CMK (cell line): Measurements from ENCODE around the gene SHISA4.
"Not testable (repeated sequence)": the region's sequence is repeated elsewhere in the genome, so short reads cannot be mapped to it uniquely, and the experiment has no call there.

ENCODE experiments used
- DNase-seq: peaks from one replicate; pipeline ENCODE4 v3.0.0-alpha.2; 2010; ENCODE audit warnings: low read depth

Gene SHISA4

DNA sequence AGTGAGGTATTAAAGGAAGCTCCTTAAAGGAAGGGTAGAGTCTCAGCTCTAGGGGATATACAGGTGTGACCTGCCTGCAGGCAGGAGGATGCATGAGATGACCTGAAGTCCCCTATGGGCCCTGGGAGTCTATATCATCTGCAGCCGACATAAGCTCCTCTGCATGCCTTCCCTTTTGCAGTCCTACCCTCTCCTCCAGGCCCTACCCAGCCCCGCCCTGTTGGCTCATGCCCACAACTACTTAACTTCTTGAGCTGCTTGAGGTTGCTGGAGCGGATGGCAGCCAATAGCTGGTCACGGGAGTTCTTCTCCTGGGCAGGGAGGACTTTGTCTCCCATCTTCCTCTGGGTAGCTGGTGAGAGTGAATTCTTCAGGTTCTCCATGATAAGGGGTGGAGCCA is 10.3 kb downstream of the SHISA4 start:
- DNase-seq, result no peak

DNA sequence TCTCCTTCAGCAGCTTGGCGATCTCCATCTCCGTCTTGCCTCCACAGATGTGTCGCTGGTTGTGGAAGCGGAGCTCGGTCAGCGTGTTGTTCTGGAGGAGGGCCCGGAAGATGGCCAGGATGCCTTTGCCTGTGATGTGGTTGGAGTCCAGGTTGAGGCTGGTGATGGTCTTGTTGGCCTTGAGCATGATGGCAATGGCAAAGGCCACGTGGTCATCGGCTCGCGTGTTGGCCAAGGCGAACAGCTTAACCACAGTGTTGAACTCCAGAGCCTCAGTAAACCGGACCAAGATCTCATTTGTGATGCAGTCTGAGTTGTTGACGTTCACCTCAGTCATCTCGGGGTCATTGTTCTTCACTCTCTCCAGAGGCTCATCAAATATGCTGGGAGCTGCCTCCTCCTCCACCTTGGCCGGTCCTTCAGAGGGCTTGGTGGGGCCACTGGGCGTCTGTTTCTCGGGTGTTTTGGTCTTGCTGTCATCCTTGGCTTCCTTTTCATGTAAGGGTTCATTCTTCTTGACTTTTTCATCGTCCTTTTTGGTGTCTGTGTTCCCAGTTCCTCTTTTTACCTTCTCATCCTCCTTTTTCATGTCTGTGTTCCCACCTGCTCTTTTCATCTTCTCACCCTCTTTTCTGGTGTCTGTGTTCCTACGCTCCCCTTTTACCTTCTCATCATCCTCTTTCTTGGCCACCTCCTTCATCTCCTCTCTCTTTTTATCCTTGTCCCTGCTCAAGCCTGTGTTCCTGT is 11.2 kb downstream of the SHISA4 start:
- no peak for DNase-seq

DNA sequence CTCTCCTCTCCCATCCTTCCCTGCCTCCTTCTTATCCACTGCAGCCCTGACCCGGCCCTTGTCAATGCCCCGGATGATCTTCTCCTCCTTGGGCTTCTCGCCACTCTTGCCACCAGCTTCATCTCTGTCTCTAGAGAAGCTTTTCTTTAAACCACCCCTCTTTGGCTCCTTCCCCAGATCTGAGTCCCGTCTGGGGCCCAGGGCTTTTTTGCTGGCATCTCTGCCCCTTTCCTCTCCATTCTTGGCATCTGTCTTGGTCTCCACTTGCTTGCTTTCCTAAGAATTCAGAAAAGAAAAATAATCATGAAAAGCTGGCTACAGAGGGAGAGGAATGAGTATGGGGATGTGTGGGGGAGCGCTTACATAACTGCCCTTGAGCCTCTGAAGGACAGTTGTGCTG is 11.8 kb downstream of the SHISA4 start:
- no peak for DNase-seq

DNA sequence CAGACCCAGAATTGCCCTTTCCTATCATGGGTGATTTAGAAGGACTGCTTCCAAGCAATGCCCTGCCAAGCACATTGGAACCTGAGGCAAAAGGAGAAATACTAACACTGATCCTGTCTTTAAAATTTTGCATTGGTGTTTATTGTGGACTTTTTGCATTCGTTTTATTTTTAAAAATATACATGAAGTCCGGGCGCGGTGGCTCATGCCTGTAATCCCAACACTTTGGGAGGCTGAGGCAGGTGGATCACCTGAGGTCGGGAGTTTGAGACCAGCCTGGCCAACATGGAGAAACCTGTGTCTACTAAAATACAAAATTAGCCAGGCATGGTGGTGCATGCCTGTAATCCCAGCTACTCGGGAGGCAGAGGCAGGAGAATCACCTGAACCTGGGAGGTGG is 12.3 kb downstream of the SHISA4 start:
- DNase-seq, result not testable (repeated sequence)

DNA sequence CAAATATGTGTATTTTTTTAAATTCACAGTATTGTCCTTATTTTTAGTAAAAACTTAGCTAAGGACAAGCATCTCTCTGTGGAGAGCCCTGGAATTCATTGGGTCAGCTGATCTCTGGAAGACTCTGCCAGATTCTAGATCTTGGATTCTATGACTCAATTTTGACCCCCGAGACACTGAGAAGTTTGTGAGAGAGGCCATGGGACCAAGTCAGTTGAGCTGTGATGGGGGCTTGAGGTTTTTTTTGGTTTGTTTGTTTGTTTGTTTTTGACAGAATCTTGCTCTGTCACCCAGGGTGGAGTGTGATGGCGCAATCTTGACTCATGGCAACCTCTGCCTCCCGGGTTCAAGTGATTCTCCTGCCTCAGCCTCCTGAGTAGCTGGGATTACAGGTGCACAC is 13.5 kb downstream of the SHISA4 start:
- DNase-seq, result no peak

DNA sequence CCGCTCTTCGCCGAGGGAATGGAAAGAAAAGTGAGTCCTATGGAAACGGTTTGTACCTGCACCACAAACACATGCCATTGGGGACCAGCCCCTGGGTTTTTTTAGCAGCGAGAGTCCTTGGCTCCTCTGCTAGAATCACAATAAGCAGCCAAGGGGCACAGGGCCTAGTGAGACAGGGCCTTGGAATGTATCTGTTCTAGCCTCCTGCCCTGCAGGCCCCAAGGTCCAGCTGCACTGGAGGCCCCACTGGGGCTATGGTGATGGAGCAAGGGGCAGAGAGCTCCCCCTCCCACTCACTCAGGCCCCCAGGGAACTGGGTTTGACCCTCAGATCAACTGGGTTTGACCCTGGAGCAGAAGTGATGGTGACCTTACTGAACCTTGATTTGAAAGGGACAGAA is 14.4 kb downstream of the SHISA4 start:
- DNase-seq, result no peak

DNA sequence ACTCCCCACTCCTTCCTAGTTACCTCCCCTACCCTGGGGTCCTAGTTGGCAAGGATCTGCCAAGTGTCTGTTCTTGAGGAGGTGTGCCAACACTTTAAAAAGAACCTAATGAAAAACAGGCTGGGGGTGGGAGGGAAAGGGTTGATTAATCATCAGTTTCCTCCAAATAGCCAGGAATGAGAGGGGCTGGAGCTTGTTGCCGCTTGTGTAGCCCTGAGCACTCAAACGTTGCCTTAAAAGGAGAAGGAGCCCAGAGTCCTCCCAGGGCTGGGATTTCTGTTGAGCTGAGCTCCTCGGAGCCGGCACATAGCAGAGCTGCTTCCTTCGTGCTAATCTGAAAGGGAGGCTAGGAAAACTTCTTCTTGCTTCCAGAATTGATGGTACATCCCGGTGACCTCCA is 15.9 kb downstream of the SHISA4 start:
- no peak for DNase-seq

DNA sequence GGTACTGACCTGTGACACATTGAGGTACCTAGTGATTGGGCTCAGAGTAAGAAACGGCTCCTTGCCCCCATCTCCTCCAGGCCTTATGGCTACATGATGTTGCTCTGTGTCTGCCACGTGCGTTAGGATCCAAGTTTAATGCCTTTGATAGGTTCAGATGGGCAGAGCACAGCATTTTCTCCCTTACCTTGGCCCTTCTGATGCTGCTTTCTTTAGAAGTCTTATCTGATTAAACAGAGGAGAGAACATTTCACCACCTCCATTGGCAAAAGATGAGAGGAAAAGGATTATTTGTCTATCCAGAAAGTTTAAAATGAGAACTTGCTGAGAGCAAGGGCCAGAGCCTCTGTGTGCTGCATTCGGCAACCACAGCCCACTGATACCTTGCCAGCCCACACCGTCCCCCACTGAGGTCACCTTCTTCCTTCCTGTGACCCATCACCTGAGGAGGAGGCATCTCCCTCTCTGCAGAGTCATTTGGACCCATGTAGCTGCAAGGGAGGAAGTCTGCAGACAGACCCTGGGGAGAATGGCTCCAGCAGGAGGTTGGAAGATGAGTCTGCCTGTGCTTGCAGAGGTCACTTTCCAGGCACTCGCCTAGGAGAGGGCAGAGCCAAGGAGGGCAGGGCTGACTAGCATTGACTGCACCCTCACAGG is 16.7 kb downstream of the SHISA4 start:
- DNase-seq, result no peak

DNA sequence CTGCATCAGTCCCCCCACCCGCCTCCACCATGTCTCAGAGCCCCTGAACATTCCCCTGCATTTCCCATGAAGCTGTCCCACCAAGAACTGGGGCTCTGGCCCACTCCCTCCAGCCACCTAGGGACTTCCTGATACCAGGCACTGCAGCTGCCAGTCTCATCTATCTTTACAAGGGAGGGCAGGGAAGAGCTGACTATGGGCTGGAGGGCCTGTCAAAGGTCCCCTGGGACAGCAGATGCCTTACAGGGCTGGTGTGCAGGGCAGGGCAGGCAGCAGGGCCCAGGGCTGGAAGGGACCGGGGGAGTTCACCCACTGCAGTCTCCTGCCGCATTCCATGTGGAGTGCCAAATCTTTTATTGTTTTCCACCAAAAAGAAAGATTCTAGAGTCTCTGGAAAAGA is 17.6 kb downstream of the SHISA4 start:
- no peak for DNase-seq

DNA sequence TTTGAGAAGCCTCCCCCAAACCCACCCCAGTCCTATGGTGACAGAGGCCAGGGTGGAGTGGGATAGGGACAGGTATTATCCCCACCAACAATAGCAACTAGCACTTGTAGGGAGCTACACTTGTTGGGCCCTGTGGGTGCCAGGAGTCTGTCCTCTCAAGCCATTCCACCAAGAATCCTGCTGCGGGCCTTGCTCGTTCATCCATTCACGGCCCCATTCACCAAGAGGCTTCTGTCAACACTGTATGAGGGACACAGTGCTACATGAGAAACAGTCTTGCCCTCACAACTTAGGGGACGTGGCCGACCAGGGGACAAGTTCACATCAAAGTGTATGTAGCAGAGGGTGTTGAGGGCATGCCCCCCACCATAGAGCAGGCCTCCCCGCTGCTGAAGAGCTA is 18.9 kb downstream of the SHISA4 start:
- DNase-seq, result no peak

DNA sequence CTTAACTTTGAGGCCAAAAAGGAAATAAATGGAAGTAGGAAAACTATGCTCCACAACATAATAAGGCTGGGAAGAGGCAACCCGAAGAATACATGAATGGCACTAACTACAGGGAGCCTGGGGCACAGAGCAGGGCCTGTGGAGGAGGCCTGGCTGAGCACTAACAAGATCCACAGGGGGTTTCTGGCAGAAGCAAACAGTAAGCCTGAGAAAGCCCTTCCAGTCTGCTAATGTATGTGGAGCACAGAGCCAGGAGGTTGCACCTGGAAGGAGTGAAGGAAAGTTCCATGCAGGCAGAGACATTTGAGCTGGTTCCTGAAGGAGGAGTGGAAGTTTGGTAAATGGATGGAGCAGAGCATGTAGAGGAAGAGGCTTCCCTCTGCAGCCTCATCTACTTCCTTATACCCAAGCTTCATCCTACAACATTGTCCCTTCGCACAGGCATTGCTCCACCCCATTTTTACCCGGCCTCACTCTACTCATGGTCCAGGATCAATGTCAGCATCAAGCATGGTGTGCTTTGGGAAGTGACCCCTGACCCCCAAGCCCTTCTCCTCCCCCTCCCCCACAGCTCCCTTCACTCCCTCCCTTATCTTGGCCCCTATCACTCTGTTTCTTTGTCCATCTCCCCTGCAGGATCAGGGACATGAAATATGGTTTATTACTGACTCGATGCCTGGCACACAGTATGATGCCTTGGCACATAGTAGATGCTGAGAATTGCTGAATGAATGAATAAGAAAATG is 23.3 kb downstream of the SHISA4 start:
- no peak for DNase-seq

DNA sequence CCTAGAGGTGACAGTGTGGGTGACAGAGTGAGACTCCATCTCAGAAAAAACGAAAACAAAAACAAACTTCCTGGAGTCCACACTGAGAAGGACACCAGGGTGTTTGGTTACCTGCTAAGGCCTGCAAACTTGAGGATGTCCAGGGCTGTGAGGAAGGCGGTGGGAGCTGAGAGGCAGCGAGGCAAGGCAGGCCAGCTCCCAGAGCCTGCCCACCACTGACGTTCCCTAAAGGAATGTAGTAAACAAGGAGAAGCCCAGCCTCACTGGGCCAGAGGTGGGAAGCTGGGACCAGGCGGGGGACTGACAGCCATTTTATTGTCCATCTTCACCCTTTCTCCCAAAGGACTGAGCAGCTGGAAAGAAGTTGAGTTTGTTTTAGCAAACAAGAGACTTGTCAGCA is 24.1 kb downstream of the SHISA4 start:
- no peak for DNase-seq

DNA sequence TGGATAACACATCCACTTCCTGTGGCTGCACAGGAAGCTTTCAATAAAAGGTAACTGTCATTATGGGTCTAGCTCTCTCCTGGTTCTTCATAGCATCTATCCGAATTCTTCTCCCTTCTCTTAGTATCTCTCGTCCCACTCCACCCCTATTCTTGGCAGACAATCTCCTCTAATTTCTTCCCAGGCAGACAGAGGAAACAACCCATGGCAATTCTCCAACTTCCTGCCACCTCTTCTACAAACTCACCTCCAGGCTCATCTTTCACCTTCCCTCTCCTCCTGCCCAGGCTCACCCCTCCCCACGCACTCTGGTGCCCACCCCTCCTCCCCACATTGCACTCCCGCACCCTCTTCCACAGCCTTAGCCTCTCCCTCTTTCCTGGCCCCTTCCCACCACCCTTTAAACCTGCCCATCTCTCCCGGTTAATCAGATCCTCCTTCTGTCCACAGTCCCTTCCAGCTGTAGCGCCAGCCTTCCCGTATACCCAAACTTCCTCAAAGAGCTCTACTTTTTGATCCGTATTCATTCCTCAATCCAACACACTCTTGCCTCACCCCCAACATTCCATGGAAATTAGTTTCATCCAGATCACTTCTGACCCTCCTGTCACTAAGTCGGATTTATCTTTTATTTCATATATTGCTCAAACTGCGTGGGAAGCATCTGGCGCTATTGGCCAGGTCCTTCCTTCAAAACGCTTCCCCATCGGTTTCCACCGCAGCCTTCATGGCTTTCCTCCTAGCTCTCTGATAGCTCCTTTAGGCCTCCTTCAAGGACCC is 25.9 kb downstream of the SHISA4 start:
- no peak for DNase-seq

DNA sequence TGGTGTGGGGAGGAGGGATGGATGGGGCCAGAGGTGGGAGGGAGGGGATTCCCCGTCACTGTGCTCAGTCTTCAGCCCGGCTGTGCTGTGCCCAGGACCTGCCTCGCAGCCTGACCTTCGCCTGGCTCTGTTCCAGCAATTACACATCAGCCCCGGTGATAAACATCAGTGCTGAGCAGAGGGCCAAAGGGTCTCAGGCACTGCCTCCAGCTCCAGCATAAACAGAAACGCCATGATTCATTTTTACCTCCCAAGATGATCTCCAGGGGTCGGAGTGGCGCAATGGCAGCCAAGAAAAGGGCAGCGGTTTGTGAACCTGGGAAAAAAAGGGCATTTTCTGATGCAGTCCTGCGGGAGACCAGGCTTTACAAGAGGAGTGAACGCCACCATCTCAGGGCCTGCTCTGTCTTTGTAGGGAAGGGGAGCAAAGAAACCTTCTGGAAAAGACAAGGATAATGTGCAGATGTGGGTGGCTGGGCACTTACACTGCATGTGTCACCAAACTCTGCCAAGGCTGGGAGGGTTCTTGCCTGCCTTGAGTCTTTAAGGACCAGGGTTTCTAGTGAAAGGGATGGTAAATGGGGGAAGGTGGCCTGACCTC is 28.1 kb downstream of the SHISA4 start:
- no peak for DNase-seq

DNA sequence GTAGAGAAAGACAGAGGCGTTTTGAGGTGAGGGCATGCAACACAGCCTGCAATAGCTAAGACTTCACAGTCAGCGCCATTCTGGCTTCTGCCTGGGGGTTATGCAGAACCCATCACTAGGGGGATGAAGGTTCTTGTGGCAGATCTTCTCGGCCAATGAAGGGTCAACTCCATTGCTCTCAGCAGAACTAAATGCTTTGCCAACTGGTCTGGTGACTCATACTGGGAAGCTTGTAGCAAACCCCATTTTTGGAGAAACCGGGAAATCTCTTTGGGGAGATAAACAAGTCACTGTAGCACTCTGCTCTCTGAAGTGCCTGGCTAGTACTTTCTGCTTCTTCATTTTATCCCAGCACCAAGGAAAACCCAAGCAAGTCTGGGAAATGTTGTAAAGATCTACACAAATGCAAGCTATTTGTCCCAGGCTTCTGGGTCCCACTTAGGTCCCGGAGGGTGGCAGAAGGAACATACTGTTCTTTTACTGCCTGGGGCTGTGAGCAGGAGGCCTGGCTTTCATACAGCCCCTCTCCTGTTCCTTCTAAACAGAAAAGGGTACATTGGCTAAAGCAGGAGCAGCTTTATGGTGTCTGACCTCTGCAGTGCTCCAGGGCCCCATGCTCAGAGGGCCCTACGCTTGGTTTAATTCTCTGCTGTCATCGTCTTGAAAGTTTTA is 28.8 kb downstream of the SHISA4 start:
- no peak for DNase-seq

DNA sequence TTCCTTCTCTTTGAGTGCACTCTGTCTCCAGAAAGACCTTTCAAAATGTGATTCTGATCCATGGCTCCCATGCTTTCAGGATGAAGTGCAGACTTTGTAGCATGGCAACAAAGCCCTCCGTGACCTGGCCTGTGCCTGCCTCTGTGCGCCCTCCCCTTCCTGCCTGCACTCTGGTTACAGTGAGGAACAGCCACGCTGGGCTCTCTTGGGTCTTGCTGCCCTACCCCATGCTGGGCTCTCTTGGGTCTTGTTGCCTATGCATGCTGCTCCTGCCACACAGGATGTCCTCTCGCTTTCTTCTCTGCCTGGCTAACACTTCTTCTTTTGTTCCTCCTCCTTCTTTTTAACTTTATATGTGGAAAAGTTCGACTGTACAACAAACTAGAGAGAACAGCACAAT is 29.6 kb downstream of the SHISA4 start:
- no peak for DNase-seq

DNA sequence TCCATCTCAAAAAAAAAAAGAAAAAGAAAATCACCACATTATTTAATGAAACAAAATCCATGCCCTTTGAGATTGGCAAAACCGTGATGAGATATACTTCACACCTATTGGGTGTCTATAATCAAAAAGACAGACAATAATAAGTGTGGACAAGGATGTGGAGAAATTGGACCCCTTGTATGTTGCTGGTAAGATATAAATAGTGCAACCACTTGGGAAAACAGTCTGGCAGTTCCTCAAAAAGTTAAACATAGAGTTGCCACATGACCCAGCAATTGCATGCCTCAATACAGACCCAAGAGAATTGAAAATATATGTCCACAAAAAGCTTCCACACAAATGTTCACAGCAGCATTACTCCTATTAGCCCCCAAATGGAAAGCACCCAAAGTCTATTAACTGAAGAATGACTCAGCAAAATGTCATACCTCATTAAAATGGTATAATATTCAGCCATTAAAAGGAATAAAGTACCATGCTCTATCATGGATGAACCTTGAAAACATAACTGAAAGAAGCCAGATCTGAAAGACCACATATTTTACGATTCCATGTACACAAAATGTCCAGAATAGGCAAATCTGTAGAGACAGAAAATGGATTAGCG is 33.4 kb downstream of the SHISA4 start:
- DNase-seq, result no peak

DNA sequence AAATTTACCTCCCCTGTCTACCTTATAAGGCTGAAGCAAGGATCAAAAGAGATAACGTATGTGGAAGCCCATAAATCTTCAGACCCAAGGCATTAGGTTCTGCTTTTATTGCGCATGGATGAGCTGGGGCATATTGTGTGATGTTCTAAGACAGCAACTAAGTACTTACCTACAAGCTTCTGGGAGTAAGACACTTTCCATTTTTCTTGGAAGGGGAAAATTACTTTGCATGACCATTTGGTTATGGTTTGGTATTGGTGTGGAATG is 36.5 kb downstream of the SHISA4 start:
- no peak for DNase-seq

DNA sequence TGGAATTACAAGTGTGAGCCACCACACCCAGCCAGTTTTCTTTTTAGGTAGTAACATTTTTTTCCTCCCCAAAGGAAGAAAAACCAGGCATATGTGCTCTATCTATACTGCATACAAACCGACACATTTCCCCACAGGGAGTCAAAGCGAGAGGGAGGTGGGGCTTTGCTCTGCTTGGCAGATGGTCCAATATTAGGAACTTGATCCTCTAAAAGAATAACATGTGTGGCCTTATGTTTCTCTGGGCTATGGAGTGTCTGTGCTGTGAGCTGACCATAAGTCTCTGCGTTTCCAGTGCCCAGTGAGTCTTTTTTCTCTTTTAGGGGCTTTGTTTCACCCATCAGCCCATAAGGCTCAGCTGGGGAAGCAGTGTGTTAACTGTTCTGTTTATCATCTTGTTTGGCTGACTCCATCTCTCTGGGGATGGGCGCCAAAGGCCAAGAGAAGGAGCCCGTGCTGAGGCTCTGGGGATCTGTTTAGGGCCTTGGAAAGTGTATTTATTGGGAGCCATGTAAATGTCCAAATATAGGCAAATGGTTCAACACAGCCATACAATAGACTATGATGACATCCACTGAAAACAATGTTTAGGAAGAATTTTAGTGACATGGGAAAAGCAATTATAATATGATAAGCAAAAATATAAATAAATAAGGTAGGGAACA is 37.4 kb downstream of the SHISA4 start:
- DNase-seq, result no peak

DNA sequence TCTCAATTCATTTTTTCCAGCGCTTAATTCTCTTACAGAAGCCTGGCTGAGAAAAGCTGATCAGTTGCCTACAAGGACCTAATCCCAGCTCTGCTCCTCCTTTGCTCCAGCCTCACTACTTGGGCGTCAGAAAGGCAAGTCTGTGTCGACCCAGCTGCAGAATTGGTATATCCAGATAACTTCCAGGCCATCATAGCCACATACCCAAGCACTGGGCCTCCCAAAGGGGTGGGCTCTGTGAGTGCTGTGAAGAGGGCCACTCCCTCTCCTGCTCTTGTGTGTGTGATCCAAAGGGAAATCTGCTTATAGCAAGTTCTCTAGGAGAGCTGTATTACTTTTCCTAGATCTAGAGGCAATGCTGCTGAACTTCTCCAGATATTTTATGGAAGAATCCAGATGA is 39.6 kb downstream of the SHISA4 start:
- DNase-seq, result no peak

DNA sequence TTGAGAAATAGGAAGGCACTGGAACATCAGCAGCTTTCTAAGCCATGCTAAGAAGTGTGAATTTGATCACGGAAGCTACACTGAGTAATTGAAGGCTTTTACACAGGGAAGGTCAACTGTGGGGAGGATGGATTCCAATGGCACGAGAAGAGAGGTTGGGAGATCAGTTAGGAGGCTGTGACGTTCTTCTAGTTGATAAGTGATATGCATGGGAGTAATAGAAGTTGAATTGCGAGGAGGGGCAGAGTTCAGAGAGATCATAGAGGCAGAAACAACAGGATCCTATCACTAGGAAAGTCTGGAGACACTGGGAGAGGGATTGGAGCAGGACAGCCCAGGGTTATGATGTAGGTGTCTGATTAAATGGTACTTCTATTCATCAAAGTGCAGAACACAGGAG is 41.4 kb downstream of the SHISA4 start:
- no peak for DNase-seq
